NCI-H2196 treated with DMSO at 0.1 percent for 48 hours (cell line): ENCODE measurements around the gene ERAL1.
A peak's percentile ranks its signal among the peaks of the same experiment; 100 is the strongest.
"Not testable (repeated sequence)": the region's sequence is repeated elsewhere in the genome, so short reads cannot be mapped to it uniquely, and the experiment has no call there.

Experiments
- DNase-seq: peaks from one replicate; lab custom pipeline; 2025; ENCODE audit not compliant: unreplicated experiment; lab: John Stamatoyannopoulos, UW

ERAL1 gene

GRCh38 chr17:28854457-28855335 lies at the start of gene ERAL1:
Gene ERAL1, plus strand, starts transcription at chr17:28855016. Its CDS starts 19 bp downstream, at chr17:28855035.
- peak; percentile 53 for DNase-seq

- DNase-seq, result peak; percentile 31
Measured at GRCh38 chr17:28807925-28808634, 46.7 kb upstream of the ERAL1 start.

- DNase-seq, result no peak
Measured at GRCh38 chr17:28810437-28810836, 44.4 kb upstream of the ERAL1 start.

- no peak for DNase-seq
Measured at GRCh38 chr17:28811651-28812090, 43.1 kb upstream of the ERAL1 start.

- DNase-seq, result peak; percentile 76
Measured at GRCh38 chr17:28812091-28812747, 42.6 kb upstream of the ERAL1 start.

- DNase-seq, result peak; percentile 38
Measured at GRCh38 chr17:28812748-28813377, 42.0 kb upstream of the ERAL1 start.

GRCh38 chr17:28816540-28816939 lies 38.3 kb upstream of the ERAL1 start:
- no peak for DNase-seq

GRCh38 chr17:28818819-28819221 lies 36.0 kb upstream of the ERAL1 start:
- DNase-seq, result no peak

GRCh38 chr17:28819582-28819981 lies 35.2 kb upstream of the ERAL1 start:
- DNase-seq, result no peak

- DNase-seq, result no peak
Measured at GRCh38 chr17:28827672-28828071, 27.1 kb upstream of the ERAL1 start.

GRCh38 chr17:28828294-28829040 lies 26.3 kb upstream of the ERAL1 start:
- no peak for DNase-seq

- no peak for DNase-seq
Measured at GRCh38 chr17:28834420-28834819, 20.4 kb upstream of the ERAL1 start.

GRCh38 chr17:28836541-28836940 lies 18.3 kb upstream of the ERAL1 start:
- DNase-seq, result not testable (repeated sequence)

GRCh38 chr17:28839221-28839620 lies 15.6 kb upstream of the ERAL1 start:
- no peak for DNase-seq

GRCh38 chr17:28841901-28842281 lies 12.9 kb upstream of the ERAL1 start:
- no peak for DNase-seq

GRCh38 chr17:28842282-28843012 lies 12.4 kb upstream of the ERAL1 start, which contains the start of gene FAM222B:
Gene FAM222B, minus strand, starts transcription at chr17:28842790. Its CDS starts 76,123 bp downstream, at chr17:28766667.
- DNase-seq, result peak; percentile 34

- DNase-seq, result no peak
Measured at GRCh38 chr17:28843816-28844148, 11.0 kb upstream of the ERAL1 start.

- DNase-seq, result no peak
Measured at GRCh38 chr17:28846231-28846630, 8.6 kb upstream of the ERAL1 start.

- DNase-seq, result not testable (repeated sequence)
Measured at GRCh38 chr17:28846699-28847098, 8.1 kb upstream of the ERAL1 start.

GRCh38 chr17:28848667-28849066 lies 6.1 kb upstream of the ERAL1 start:
- not testable (repeated sequence) for DNase-seq
